Heart right ventricle (tissue), 16 donors: Measurements from ENCODE around the gene DOCK3. TPM values are rescaled to one million over a fixed set of nuclear protein-coding genes. Genes with fewer than 3 reads are reported as not detected.
A peak's percentile ranks its signal among the peaks of the same experiment; 100 is the strongest.

ENCODE experiments used
- ATAC-seq, 8 donors: fragments of 200-7000 bp; cut with Tn5 transposase; one replicate each; pipeline ENCODE4 v1.9.1; 2020; ENCODE audit warnings: mild to moderate bottlenecking in 8 of 8, moderate library complexity in 8 of 8, moderate number of reproducible peaks in 1 of 8
- DNase-seq, 2 donors: peaks; one replicate each; pipeline ENCODE4 v3.0.0-alpha.2; 2020
- H3K27ac ChIP-seq, 10 donors: fragments of 200-600 bp; sonication (generic) in 2 of 10; one replicate each; pipeline versions ENCODE4 v1.5.0 to v1.8.0; 2020 to 2022; ENCODE audit warnings: mild to moderate bottlenecking in 3 of 10
- H3K27me3 ChIP-seq, 7 donors: fragments of 200-600 bp; one replicate each; pipeline ENCODE4 v1.8.0; 2021 to 2022; ENCODE audit warnings: mild to moderate bottlenecking in 2 of 7
- H3K36me3 ChIP-seq, 9 donors: fragments of 200-600 bp; sonication (generic) in 1 of 9; one replicate each; pipeline versions ENCODE4 v1.5.0 to v1.8.0; 2020 to 2022; ENCODE audit warnings: mild to moderate bottlenecking in 2 of 9
- H3K4me1 ChIP-seq, 9 donors: fragments of 200-600 bp; sonication (generic) in 1 of 9; one replicate each; pipeline versions ENCODE4 v1.5.0 to v1.8.0; 2020 to 2022; ENCODE audit warnings: mild to moderate bottlenecking in 4 of 9
- H3K4me3 ChIP-seq, 10 donors: fragments of 200-600 bp; sonication (generic) in 2 of 10; one replicate each; pipeline versions ENCODE4 v1.5.0 to v1.8.0; 2020 to 2022; ENCODE audit warnings: mild to moderate bottlenecking in 7 of 10, moderate library complexity in 2 of 10
- H3K9me3 ChIP-seq, 11 donors: fragments of 200-600 bp in 10 of 11; sonication (generic) in 2 of 11; one replicate each; pipeline versions ENCODE4 v1.5.0 to v1.8.0; 2013 to 2022; ENCODE audit warnings: mild to moderate bottlenecking in 2 of 11, control low read depth in 1 of 11, moderate library complexity in 1 of 11
- CTCF ChIP-seq, 9 donors: fragments of 200-600 bp; sonication (generic) in 2 of 9; IDR thresholded peaks; one replicate each; pipeline versions ENCODE4 v1.5.0 to v1.8.0; 2021 to 2022; ENCODE audit warnings: antibody characterized with exemption in 9 of 9, mild to moderate bottlenecking in 5 of 9, moderate library complexity in 1 of 9
- WGBS, 2 donors: extraction: QIAGEN DNeasy Blood & Tissue Kit; methylation state at CpG; one replicate each; pipeline ENCODE4 v1.1.7; 2013; ENCODE audit warnings: inconsistent platforms in 1 of 2; 5-methylcytosine and 5-hydroxymethylcytosine counted together
- intact Hi-C, 10 donors: fragments of 100-400 bp; cut with DNase I; formaldehyde crosslinking; loops; one replicate each; pipeline versions ENCODE4 v1.11.1 to v1.14.2; 2022
- polyA plus RNA-seq, 2 donors: library from polyadenylated mRNA; stranded (reverse); fragments of 200-250 nt; gene quantifications; one replicate each; pipeline ENCODE4 v1.2.3, GENCODE V29; 2013
- total RNA-seq, 10 donors: library from RNA; stranded (reverse); fragmentation: NEBNext Ultra II Directional in 3 of 10; extraction: Animal tissue kit (Norgen Biotek cat#: 25700) in 3 of 10; gene quantifications; one replicate each; pipeline versions ENCODE4 v1.2.1 to v1.2.4, GENCODE V29; 2021 to 2023
- donor health status: Arrhythmogenic right ventricular cardiomyopathy.
- donor health status: ischemic (EF 13 %, LVEDD 7.1; RV severe dilation, severe dysfunction).
- donor health status: healthy with polysubstance abuse.
- donor health status: DM: no; HTN: yes; CAD: no.
- donor health status: DM: no; HTN: no; CAD: no.
- donor health status: ischemic (EF 25% LVEDD 6.9; RV normal size, moderate dysfunction).
- donor health status: ischemic (EF 25% LVEDD 5.7; RV mildly dilated, moderate dysfunction).
- donor health status: healthy.
- donor health status: DM: yes; HTN: yes; CAD: no.
- donor health status: Ischemic cardiomyopathy.
- donor health status: ischemic (EF 35%, LVEDD 5.7; RV mildly dilated, moderate dysfunction).
- donor health status: nonischemic (EF 11% LVEDD 7.7; RV severe dilation, severe dysfunction).
- donor health status: DM: yes; HTN: yes; CAD: no.
- donor health status: PGD.
- donor health status: ischemic (EF 29% LVEDD 5.4; RV normal size, mild dysfunction).
- donor health status: nonischemic (EF 23%, LVEDD 6.1; RV moderate dilation, normal function).

The DOCK3 gene
- total and polyA plus RNA-seq, 12 donors = 1.2 to 6.6 (median 4.7) TPM

- intact Hi-C loops = loop anchor here in 8 of 10 donors (5.0 to 10.0 kb wide), 5 partner anchors 106 to 293 kb away; partner anchors contain the start of genes TEX264 (in 3 of the 8) and DCAF1 (in 2 of the 8)
- Histone ChIP-seq H3K4me1 (peaks cover 27 to 91% (median 85%) of the 10 kb centered on the region in 9 donors), H3K4me3 (peak overlapping the region; percentile 36 to 76 (median 68)), H3K36me3 (peaks cover 0 to 84% (median 42%) of the 10 kb centered on the region in 9 donors), H3K9me3 (no peaks in the 10 kb centered on the region), H3K27me3 (no peaks in the 10 kb centered on the region), H3K27ac (peak overlapping the region; percentile 61 to 97 (median 90))
- ATAC-seq (peak in 1 of 8 donors; percentile 1), DNase-seq (peak in 1 of 2 donors; percentile 32)
- TF ChIP-seq CTCF (IDR thresholded peaks at IDR 0.05) = no peak
- WGBS, 2 donors = 4 to 9% methylated on average over 89 to 115 of the region's 115 CpGs
These were observed 717.0 kb downstream of the DOCK3 start for GRCh38 chr3:51391566-51392354.

- whole genome bisulfite sequencing, 2 donors = 92 to 95% methylated on average over 42 of the region's 42 CpGs
- intact Hi-C loops = loop anchor here in 8 of 10 donors (5.0 to 10.0 kb wide), 5 partner anchors 105 to 292 kb away; partner anchors contain the start of genes TEX264 (in 3 of the 8) and DCAF1 (in 2 of the 8)
- H3K27me3 ChIP-seq = no peaks in the 10 kb centered on the region
- H3K4me1 ChIP-seq = peaks cover 26 to 91% (median 85%) of the 10 kb centered on the region in 9 donors
- H3K4me3 ChIP-seq = peak overlapping the region; percentile 36 to 76 (median 68)
- TF ChIP-seq CTCF (IDR thresholded peaks at IDR 0.05) = no peak
- no peak for DNase-seq
- H3K36me3 ChIP-seq = peaks cover 0 to 84% (median 40%) of the 10 kb centered on the region in 9 donors
- no peaks in the 10 kb centered on the region for H3K9me3 ChIP-seq
- H3K27ac ChIP-seq = peak overlapping the region in 9 of 10 donors; percentile 80 to 97 (median 91)
- ATAC-seq = peak in 1 of 8 donors; percentile 1
These were observed 717.8 kb downstream of the DOCK3 start for GRCh38 chr3:51392355-51393133.

GRCh38 chr3:51393134-51393495, 718.4 kb downstream of the DOCK3 start:
- Histone ChIP-seq H3K4me3 (no peak overlapping the region), H3K27me3 (no peaks in the 10 kb centered on the region), H3K4me1 (peaks cover 26 to 86% (median 80%) of the 10 kb centered on the region in 9 donors), H3K9me3 (no peaks in the 10 kb centered on the region), H3K36me3 (peaks cover 0 to 84% (median 37%) of the 10 kb centered on the region in 9 donors), H3K27ac (no peak overlapping the region)
- no peak for DNase-seq
- ATAC-seq = no peak
- WGBS, 2 donors = 94 to 97% methylated on average over 17 of the region's 17 CpGs
- intact Hi-C loops = loop anchor here in 8 of 10 donors (5.0 to 10.0 kb wide), 5 partner anchors 104 to 292 kb away; partner anchors contain the start of genes TEX264 (in 3 of the 8) and DCAF1 (in 2 of the 8)
- no peak for TF ChIP-seq CTCF (IDR thresholded peaks at IDR 0.05)

GRCh38 chr3:51393564-51393963, 718.8 kb downstream of the DOCK3 start:
- no peak for ATAC-seq
- 91 to 93% methylated on average over 14 of the region's 14 CpGs for WGBS, 2 donors
- Histone ChIP-seq H3K27ac (no peak overlapping the region), H3K4me3 (no peak overlapping the region), H3K36me3 (peaks cover 0 to 84% (median 39%) of the 10 kb centered on the region in 9 donors), H3K4me1 (peaks cover 26 to 89% (median 76%) of the 10 kb centered on the region in 9 donors), H3K27me3 (no peaks in the 10 kb centered on the region), H3K9me3 (no peaks in the 10 kb centered on the region)
- DNase-seq = no peak
- intact Hi-C loops = loop anchor here in 8 of 10 donors (5.0 to 10.0 kb wide), 5 partner anchors 104 to 291 kb away; partner anchors contain the start of genes TEX264 (in 3 of the 8) and DCAF1 (in 2 of the 8)
- no peak for TF ChIP-seq CTCF (IDR thresholded peaks at IDR 0.05)
